ENCODE measurements around the gene DHRS2. TPM values are rescaled to one million over a fixed set of nuclear protein-coding genes. Genes with fewer than 3 reads are reported as not detected.

Gene DHRS2
- total and polyA plus RNA-seq, 2 of the 13 experiments (the other 11 are each of a cell fraction or from before 2014, with no cell fraction given): 1,621 to 3,021 TPM

- 0 out of 2 replicates have a peak, but pooled peaks have one; percentile 37 for TF ChIP-seq TRIM24 (CRISPR knock-in tag; IDR thresholded peaks at IDR 0.05)
- 0 out of 2 replicates have a peak, but pooled peaks have one; percentile 50 for TF ChIP-seq EED (CRISPR knock-in tag; IDR thresholded peaks at IDR 0.05)
- peak; percentile 86 for TF ChIP-seq CCDC6 (CRISPR knock-in tag; IDR thresholded peaks at IDR 0.05)
- TF ChIP-seq ZFP90 (CRISPR knock-in tag; IDR thresholded peaks at IDR 0.05; ENCODE audit: borderline replicate concordance): peak; percentile 22; the same call in 1 of the 2 replicates
- peak; percentile 92 for TF ChIP-seq ZMYM3 (CRISPR knock-in tag; IDR thresholded peaks at IDR 0.05)
- TF ChIP-seq KDM5A (IDR thresholded peaks at IDR 0.05; ENCODE audit: borderline replicate concordance, low read length): peak; percentile 10; the same call in 1 of the 2 replicates
- peak; percentile 52; the same call in 1 of the 2 replicates for TF ChIP-seq MED13 (CRISPR knock-in tag; IDR thresholded peaks at IDR 0.05)
- 0 out of 2 replicates have a peak, but pooled peaks have one; percentile 4 for TF ChIP-seq ZNF577 (CRISPR knock-in tag; IDR thresholded peaks at IDR 0.05; ENCODE audit: borderline replicate concordance, low read depth)
- TF ChIP-seq ZKSCAN5 (CRISPR knock-in tag; IDR thresholded peaks at IDR 0.05): peak; percentile 64; the same call in 1 of the 2 replicates
- TF ChIP-seq ZNF777 (CRISPR knock-in tag; IDR thresholded peaks at IDR 0.05): peak; percentile 78; the same call in 1 of the 2 replicates
- peak; percentile 69 for TF ChIP-seq FOXO1 (CRISPR knock-in tag; IDR thresholded peaks at IDR 0.05)
- TF ChIP-seq PPARG (CRISPR knock-in tag; conservative IDR thresholded peaks at IDR 0.05): peak; percentile 61
- 0 out of 2 replicates have a peak, but pooled peaks have one; percentile 55 for TF ChIP-seq BORCS8-MEF2B (CRISPR knock-in tag; IDR thresholded peaks at IDR 0.05)
- TF ChIP-seq ZNF24 (IDR thresholded peaks at IDR 0.05): peak; percentile 58; the same call in 1 of the 2 replicates
- TF ChIP-seq TBX3 (IDR thresholded peaks at IDR 0.05; ENCODE audit: borderline replicate concordance): peak; percentile 50; the same call in 1 of the 2 replicates
- TF ChIP-seq PRDM10 (CRISPR knock-in tag; IDR thresholded peaks at IDR 0.05; ENCODE audit: low read depth): peak; percentile 70
- TF ChIP-seq, protein P1, sequence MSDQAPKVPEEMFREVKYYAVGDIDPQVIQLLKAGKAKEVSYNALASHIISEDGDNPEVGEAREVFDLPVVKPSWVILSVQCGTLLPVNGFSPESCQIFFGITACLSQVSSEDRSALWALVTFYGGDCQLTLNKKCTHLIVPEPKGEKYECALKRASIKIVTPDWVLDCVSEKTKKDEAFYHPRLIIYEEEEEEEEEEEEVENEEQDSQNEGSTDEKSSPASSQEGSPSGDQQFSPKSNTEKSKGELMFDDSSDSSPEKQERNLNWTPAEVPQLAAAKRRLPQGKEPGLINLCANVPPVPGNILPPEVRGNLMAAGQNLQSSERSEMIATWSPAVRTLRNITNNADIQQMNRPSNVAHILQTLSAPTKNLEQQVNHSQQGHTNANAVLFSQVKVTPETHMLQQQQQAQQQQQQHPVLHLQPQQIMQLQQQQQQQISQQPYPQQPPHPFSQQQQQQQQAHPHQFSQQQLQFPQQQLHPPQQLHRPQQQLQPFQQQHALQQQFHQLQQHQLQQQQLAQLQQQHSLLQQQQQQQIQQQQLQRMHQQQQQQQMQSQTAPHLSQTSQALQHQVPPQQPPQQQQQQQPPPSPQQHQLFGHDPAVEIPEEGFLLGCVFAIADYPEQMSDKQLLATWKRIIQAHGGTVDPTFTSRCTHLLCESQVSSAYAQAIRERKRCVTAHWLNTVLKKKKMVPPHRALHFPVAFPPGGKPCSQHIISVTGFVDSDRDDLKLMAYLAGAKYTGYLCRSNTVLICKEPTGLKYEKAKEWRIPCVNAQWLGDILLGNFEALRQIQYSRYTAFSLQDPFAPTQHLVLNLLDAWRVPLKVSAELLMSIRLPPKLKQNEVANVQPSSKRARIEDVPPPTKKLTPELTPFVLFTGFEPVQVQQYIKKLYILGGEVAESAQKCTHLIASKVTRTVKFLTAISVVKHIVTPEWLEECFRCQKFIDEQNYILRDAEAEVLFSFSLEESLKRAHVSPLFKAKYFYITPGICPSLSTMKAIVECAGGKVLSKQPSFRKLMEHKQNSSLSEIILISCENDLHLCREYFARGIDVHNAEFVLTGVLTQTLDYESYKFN (CRISPR knock-in tag; conservative IDR thresholded peaks at IDR 0.05): peak; percentile 80
- peak; percentile 68; the same call in 1 of the 2 replicates for TF ChIP-seq MIXL1 (CRISPR knock-in tag; IDR thresholded peaks at IDR 0.05)
- TF ChIP-seq SRY (CRISPR knock-in tag; IDR thresholded peaks at IDR 0.05): 0 out of 2 replicates have a peak, but pooled peaks have one; percentile 57
- peak; percentile 85 for TF ChIP-seq CEBPB (IDR thresholded peaks at IDR 0.05; ENCODE audit: borderline replicate concordance, low read depth, low read length)
- peak; percentile 75 for TF ChIP-seq ZNF605 (CRISPR knock-in tag; IDR thresholded peaks at IDR 0.05)
- TF ChIP-seq ZBTB42 (CRISPR knock-in tag; IDR thresholded peaks at IDR 0.05): peak; percentile 28
- TF ChIP-seq SOX5 (CRISPR knock-in tag; IDR thresholded peaks at IDR 0.05; ENCODE audit: borderline replicate concordance): peak; percentile 74; the same call in 1 of the 2 replicates
These were observed 26.6 kb upstream of the DHRS2 start (continued) for GRCh38 chr14:23609411-23610089.

Measured in HepG2 (cell line).